ENCODE results near the gene MAPK8.

The MAPK8 gene

DNA sequence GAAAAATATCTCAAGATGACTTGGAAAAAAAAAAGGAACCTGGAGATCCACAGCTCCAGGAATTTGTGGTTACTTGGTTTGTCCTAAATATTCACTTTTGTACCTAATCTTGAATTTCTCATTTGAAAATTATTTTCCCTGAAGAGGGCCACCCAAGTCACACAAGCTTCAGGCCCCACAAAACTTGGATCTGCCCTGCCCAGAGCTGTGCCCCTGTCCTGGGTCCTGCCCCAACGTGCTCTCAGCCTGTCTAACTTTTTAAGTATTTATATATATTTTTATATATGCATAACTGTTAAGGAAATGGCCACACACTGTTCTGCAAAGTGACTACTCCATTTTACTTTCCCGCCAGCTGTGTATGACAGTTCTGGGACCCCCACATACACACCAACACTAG is 174.9 kb downstream of the MAPK8 start:
- H3K27me3 ChIP-seq (ENCODE audit: control insufficient read depth in 5 of 5, insufficient read depth in 4 of 5, low read length in 5 of 5) = peaks cover 0 to 5% (median 0%) of the 10 kb centered on the region in 5 donors
- no peaks in the 10 kb centered on the region for H3K9me3 ChIP-seq (ENCODE audit: control insufficient read depth in 5 of 5, low read length in 5 of 5)
- H3K36me3 ChIP-seq (ENCODE audit: control insufficient read depth in 5 of 5, insufficient read depth in 5 of 5, low read length in 5 of 5) = no peaks in the 10 kb centered on the region
- peaks cover 0 to 6% (median 0%) of the 10 kb centered on the region in 5 donors for H3K4me1 ChIP-seq (ENCODE audit: control insufficient read depth in 5 of 5, insufficient read depth in 5 of 5, low read length in 5 of 5)
- no peak overlapping the region for H3K4me3 ChIP-seq (ENCODE audit: low read depth in 1 of 5, low read length in 5 of 5)
- no peak overlapping the region for H3K27ac ChIP-seq (ENCODE audit: low read depth, low read length)
- H3K9ac ChIP-seq (ENCODE audit: low read length in 5 of 5) = no peak overlapping the region

DNA sequence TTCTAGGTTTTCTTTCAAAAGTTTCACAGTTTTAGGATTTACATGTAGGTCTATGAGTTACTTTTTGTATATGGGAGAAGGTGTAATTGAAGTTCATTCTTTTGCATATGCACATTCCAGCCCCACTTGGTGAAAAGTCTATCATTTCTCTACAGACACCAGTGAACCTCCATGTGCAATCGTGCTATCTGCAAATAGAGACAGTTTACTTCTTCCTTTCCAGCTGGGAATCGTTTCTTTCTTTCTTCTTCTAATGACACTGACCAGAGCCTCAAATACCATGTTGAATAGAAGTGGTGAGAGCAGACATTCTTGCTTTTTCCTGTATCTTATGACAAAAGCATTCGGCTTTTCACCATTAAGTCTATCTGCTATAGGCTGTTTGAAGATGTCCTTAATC is 175.7 kb downstream of the MAPK8 start:
- peaks cover 0 to 5% (median 0%) of the 10 kb centered on the region in 5 donors for H3K27me3 ChIP-seq (ENCODE audit: control insufficient read depth in 5 of 5, insufficient read depth in 4 of 5, low read length in 5 of 5)
- no peak overlapping the region for H3K9ac ChIP-seq (ENCODE audit: low read length in 5 of 5)
- no peaks in the 10 kb centered on the region for H3K9me3 ChIP-seq (ENCODE audit: control insufficient read depth in 5 of 5, low read length in 5 of 5)
- H3K4me3 ChIP-seq (ENCODE audit: low read depth in 1 of 5, low read length in 5 of 5) = no peak overlapping the region
- no peaks in the 10 kb centered on the region for H3K36me3 ChIP-seq (ENCODE audit: control insufficient read depth in 5 of 5, insufficient read depth in 5 of 5, low read length in 5 of 5)
- H3K4me1 ChIP-seq (ENCODE audit: control insufficient read depth in 5 of 5, insufficient read depth in 5 of 5, low read length in 5 of 5) = peaks cover 0 to 6% (median 0%) of the 10 kb centered on the region in 5 donors
- H3K27ac ChIP-seq (ENCODE audit: low read depth, low read length) = no peak overlapping the region

DNA sequence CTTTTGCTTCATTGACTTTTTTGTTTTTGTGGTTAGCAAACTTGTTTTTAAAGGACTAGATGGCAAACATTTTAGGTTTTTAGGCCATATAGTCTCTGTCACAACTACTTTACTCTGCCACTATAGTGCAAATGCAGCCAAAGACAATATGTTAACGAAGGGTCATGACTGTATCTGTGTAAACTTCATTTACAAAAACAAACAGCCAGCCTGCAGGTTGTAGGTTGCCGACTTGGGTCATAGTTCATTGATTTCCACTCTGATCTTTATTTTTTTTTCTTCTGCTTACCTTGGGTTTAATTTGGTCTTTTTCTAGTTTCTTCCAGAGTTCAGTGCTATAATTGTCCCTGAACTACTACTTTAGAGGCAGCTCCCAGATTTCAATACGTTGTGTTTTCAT is 178.4 kb downstream of the MAPK8 start:
- H3K27me3 ChIP-seq (ENCODE audit: control insufficient read depth in 5 of 5, insufficient read depth in 4 of 5, low read length in 5 of 5) = peaks cover 0 to 4% (median 0%) of the 10 kb centered on the region in 5 donors
- H3K4me3 ChIP-seq (ENCODE audit: low read depth in 1 of 5, low read length in 5 of 5) = no peak overlapping the region
- H3K4me1 ChIP-seq (ENCODE audit: control insufficient read depth in 5 of 5, insufficient read depth in 5 of 5, low read length in 5 of 5) = peaks cover 0 to 6% (median 0%) of the 10 kb centered on the region in 5 donors
- H3K36me3 ChIP-seq (ENCODE audit: control insufficient read depth in 5 of 5, insufficient read depth in 5 of 5, low read length in 5 of 5) = no peaks in the 10 kb centered on the region
- no peak overlapping the region for H3K9ac ChIP-seq (ENCODE audit: low read length in 5 of 5)
- no peak overlapping the region for H3K27ac ChIP-seq (ENCODE audit: low read depth, low read length)
- H3K9me3 ChIP-seq (ENCODE audit: control insufficient read depth in 5 of 5, low read length in 5 of 5) = no peaks in the 10 kb centered on the region

DNA sequence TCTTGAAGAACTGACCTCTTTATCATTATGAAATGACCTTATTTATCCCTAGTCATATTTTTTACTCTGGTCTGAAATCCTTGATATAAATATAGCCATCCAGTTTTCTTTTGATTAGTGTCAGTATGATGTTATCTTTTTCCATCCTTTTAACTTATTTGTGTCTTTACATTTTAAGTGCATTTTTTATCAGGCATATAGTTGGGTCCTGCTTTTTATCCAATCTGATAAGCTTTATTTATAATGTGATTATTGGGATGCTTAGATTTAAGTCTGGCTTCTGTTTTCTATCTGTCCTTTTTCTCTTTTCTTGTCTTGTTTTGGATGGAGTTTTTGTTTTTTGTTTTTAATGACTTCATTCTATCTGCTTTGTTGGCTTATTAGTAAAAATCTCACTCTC is 179.2 kb downstream of the MAPK8 start:
- H3K27me3 ChIP-seq (ENCODE audit: control insufficient read depth in 5 of 5, insufficient read depth in 4 of 5, low read length in 5 of 5) = peaks cover 0 to under 1% (median 0%) of the 10 kb centered on the region in 5 donors
- peaks cover 0 to 4% (median 0%) of the 10 kb centered on the region in 5 donors for H3K4me1 ChIP-seq (ENCODE audit: control insufficient read depth in 5 of 5, insufficient read depth in 5 of 5, low read length in 5 of 5)
- no peak overlapping the region for H3K9ac ChIP-seq (ENCODE audit: low read length in 5 of 5)
- no peak overlapping the region for H3K27ac ChIP-seq (ENCODE audit: low read depth, low read length)
- H3K4me3 ChIP-seq (ENCODE audit: low read depth in 1 of 5, low read length in 5 of 5) = no peak overlapping the region
- H3K36me3 ChIP-seq (ENCODE audit: control insufficient read depth in 5 of 5, insufficient read depth in 5 of 5, low read length in 5 of 5) = no peaks in the 10 kb centered on the region
- H3K9me3 ChIP-seq (ENCODE audit: control insufficient read depth in 5 of 5, low read length in 5 of 5) = no peaks in the 10 kb centered on the region

DNA sequence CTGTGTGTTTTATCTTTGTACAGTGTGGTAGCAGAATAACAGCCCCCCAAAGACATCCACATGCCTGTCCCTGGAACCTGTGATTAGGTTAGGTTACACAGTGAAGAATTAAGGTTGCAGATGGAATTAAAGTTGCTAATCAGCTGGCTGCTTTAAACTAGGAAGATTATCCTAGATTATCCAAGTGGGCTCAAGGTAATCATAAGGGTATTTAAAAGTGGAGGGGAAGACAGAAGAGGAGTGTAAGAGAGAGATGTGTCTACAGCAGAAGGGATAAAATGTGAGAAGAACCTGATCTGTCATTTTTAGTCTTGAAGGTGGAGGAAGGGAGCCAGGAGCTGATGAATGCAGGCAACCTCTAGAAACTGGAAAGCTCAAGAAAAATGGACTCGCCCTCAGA is 180.8 kb downstream of the MAPK8 start:
- H3K27ac ChIP-seq (ENCODE audit: low read depth, low read length) = no peak overlapping the region
- no peak overlapping the region for H3K9ac ChIP-seq (ENCODE audit: low read length in 5 of 5)
- no peaks in the 10 kb centered on the region for H3K9me3 ChIP-seq (ENCODE audit: control insufficient read depth in 5 of 5, low read length in 5 of 5)
- no peaks in the 10 kb centered on the region for H3K36me3 ChIP-seq (ENCODE audit: control insufficient read depth in 5 of 5, insufficient read depth in 5 of 5, low read length in 5 of 5)
- H3K27me3 ChIP-seq (ENCODE audit: control insufficient read depth in 5 of 5, insufficient read depth in 4 of 5, low read length in 5 of 5) = no peaks in the 10 kb centered on the region
- H3K4me3 ChIP-seq (ENCODE audit: low read depth in 1 of 5, low read length in 5 of 5) = no peak overlapping the region
- peaks cover 0 to 1% (median 0%) of the 10 kb centered on the region in 5 donors for H3K4me1 ChIP-seq (ENCODE audit: control insufficient read depth in 5 of 5, insufficient read depth in 5 of 5, low read length in 5 of 5)
